ENCODE measurements around the gene TRIM44. TPM values are rescaled to one million over a fixed set of nuclear protein-coding genes. Genes with fewer than 3 reads are reported as not detected.

TRIM44 gene
- total and polyA plus RNA-seq, 5 donors from 2014 or later = 9.4 to 32.8 (median 22.2) TPM

DNA sequence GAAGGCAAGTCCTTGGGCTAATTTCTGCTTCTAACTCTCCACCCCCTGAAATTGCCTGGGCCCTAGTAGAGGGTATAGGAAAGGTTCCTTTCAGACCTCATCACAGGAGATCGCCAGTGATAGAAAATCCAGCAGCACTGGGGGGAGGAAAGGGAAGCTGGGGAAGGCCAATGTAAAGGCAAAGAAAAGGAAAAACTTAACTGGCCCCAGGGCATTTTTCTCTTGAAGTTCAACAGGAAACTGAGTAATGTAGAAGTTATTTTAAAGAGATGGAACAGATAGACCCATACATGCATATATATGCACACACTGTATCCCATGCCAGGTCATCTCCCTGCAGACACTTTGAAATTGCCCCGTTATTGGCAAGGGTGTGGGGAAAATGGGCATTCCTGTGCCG is 134.0 kb downstream of the TRIM44 start:
- Histone ChIP-seq H3K9me3 (ENCODE audit: control insufficient read depth in 2 of 2, low read length in 2 of 2) (no peaks in the 10 kb centered on the region), H3K36me3 (ENCODE audit: control insufficient read depth, insufficient read depth, low read length) (peaks cover 2% of the 10 kb centered on the region), H3K4me3 (ENCODE audit: low read depth, low read length) (no peak overlapping the region), H3K27ac (ENCODE audit: insufficient read depth, low read length, poor library complexity, severe bottlenecking) (no peak overlapping the region), H3K4me1 (ENCODE audit: control insufficient read depth, insufficient read depth, low read length, poor library complexity, severe bottlenecking) (no peaks in the 10 kb centered on the region), H3K27me3 (ENCODE audit: control insufficient read depth, insufficient read depth, low read length) (no peaks in the 10 kb centered on the region)
- H3K4me3 Mint-ChIP-seq = no peak overlapping the region
- no peak for ATAC-seq (ENCODE audit: low read depth in 2 of 2)
- peaks cover 0 to 18% (median 2%) of the 10 kb centered on the region in 4 donors for H3K4me1 Mint-ChIP-seq
- peaks cover 30% of the 10 kb centered on the region for H3K36me3 Mint-ChIP-seq
- H3K27me3 Mint-ChIP-seq = no peaks in the 10 kb centered on the region
- no peak overlapping the region for H3K27ac Mint-ChIP-seq
- no peak for DNase-seq
- peaks cover 0 to 3% (median 0%) of the 10 kb centered on the region in 7 donors for H3K9me3 Mint-ChIP-seq

DNA sequence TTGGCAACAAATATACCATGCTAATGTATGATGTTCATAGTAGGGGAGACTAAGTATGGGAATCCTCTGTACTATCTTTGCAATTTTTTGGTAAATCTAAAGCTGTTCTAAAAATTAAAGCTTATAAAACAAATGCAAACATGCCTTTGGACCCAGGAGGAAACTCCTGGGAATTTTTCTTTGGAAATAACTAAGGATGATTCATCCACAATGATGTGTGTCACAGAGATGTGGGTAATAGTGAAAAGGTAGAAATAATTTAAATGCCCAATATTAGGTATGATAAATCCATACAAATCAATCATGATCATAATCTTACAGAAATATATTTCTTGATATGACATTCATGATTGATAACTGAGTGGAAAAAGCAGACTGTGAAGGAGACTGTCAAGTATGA is 135.8 kb downstream of the TRIM44 start:
- no peak overlapping the region for H3K4me3 Mint-ChIP-seq
- H3K36me3 Mint-ChIP-seq = peaks cover 24% of the 10 kb centered on the region
- H3K4me3 ChIP-seq (ENCODE audit: low read depth, low read length) = no peak overlapping the region
- no peak overlapping the region for H3K27ac ChIP-seq (ENCODE audit: insufficient read depth, low read length, poor library complexity, severe bottlenecking)
- no peak for ATAC-seq (ENCODE audit: low read depth in 2 of 2)
- no peaks in the 10 kb centered on the region for H3K27me3 ChIP-seq (ENCODE audit: control insufficient read depth, insufficient read depth, low read length)
- H3K4me1 ChIP-seq (ENCODE audit: control insufficient read depth, insufficient read depth, low read length, poor library complexity, severe bottlenecking) = no peaks in the 10 kb centered on the region
- no peaks in the 10 kb centered on the region for H3K9me3 ChIP-seq (ENCODE audit: control insufficient read depth in 2 of 2, low read length in 2 of 2)
- H3K36me3 ChIP-seq (ENCODE audit: control insufficient read depth, insufficient read depth, low read length) = peaks cover 2% of the 10 kb centered on the region
- no peak overlapping the region for H3K27ac Mint-ChIP-seq
- no peak for DNase-seq
- H3K9me3 Mint-ChIP-seq = peaks cover 0 to 3% (median 0%) of the 10 kb centered on the region in 7 donors
- peaks cover 0 to 16% (median 1%) of the 10 kb centered on the region in 4 donors for H3K4me1 Mint-ChIP-seq
- no peaks in the 10 kb centered on the region for H3K27me3 Mint-ChIP-seq

DNA sequence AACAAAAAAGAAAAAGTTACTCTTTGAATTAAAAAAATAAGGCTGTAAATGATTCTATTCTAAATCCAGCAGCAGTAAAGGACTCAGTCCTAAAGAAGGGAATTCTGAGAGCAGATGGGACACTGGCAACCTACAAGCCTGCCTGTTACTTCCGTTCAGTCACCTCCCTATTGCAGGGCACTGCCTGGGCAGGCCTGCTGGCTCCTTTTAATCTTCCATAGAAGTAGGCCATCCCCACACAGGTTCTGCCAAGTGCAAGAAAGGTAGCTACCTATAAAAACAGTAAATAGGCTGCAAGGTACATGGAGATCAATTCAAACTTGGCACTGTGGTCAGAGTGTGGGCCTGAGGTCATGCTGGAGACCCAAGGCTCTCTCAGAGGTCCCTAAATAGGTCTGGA is 136.4 kb downstream of the TRIM44 start:
- Mint-ChIP-seq H3K9me3 (peaks cover 0 to 3% (median 0%) of the 10 kb centered on the region in 7 donors), H3K27me3 (no peaks in the 10 kb centered on the region), H3K27ac (no peak overlapping the region), H3K36me3 (peaks cover 24% of the 10 kb centered on the region), H3K4me3 (no peak overlapping the region), H3K4me1 (peaks cover 0 to 16% (median 0%) of the 10 kb centered on the region in 4 donors)
- Histone ChIP-seq H3K4me1 (ENCODE audit: control insufficient read depth, insufficient read depth, low read length, poor library complexity, severe bottlenecking) (no peaks in the 10 kb centered on the region), H3K27ac (ENCODE audit: insufficient read depth, low read length, poor library complexity, severe bottlenecking) (no peak overlapping the region), H3K27me3 (ENCODE audit: control insufficient read depth, insufficient read depth, low read length) (no peaks in the 10 kb centered on the region), H3K36me3 (ENCODE audit: control insufficient read depth, insufficient read depth, low read length) (peaks cover 2% of the 10 kb centered on the region), H3K9me3 (ENCODE audit: control insufficient read depth in 2 of 2, low read length in 2 of 2) (no peaks in the 10 kb centered on the region), H3K4me3 (ENCODE audit: low read depth, low read length) (no peak overlapping the region)
- DNase-seq (no peak), ATAC-seq (ENCODE audit: low read depth in 2 of 2) (no peak)

DNA sequence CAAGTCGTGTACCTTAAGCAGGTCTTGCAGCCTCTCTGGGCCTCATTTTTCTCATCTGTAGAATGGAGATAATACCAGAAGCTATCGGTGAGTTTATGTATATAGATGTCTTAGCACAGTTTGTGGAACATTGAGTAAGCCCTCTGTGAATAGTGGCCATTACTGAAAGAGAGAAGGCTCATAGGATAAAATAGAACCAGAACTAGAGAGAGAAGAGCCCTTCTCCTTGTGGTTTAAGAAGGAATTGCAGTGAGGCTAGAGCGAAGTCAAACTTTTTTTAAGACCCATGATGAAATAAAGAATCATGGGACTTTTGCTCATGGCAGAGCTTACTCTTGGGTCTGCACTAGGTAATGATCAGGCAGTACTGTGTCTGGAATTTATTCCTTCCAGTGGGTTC is 137.1 kb downstream of the TRIM44 start:
- H3K36me3 Mint-ChIP-seq = peaks cover 24% of the 10 kb centered on the region
- no peak for ATAC-seq (ENCODE audit: low read depth in 2 of 2)
- no peak overlapping the region for H3K27ac Mint-ChIP-seq
- Histone ChIP-seq H3K4me1 (ENCODE audit: control insufficient read depth, insufficient read depth, low read length, poor library complexity, severe bottlenecking) (no peaks in the 10 kb centered on the region), H3K9me3 (ENCODE audit: control insufficient read depth in 2 of 2, low read length in 2 of 2) (no peaks in the 10 kb centered on the region), H3K4me3 (ENCODE audit: low read depth, low read length) (no peak overlapping the region), H3K27me3 (ENCODE audit: control insufficient read depth, insufficient read depth, low read length) (no peaks in the 10 kb centered on the region), H3K36me3 (ENCODE audit: control insufficient read depth, insufficient read depth, low read length) (peaks cover 2% of the 10 kb centered on the region), H3K27ac (ENCODE audit: insufficient read depth, low read length, poor library complexity, severe bottlenecking) (no peak overlapping the region)
- peaks cover 0 to 3% (median 0%) of the 10 kb centered on the region in 7 donors for H3K9me3 Mint-ChIP-seq
- peaks cover 0 to 14% (median 0%) of the 10 kb centered on the region in 4 donors for H3K4me1 Mint-ChIP-seq
- H3K4me3 Mint-ChIP-seq = no peak overlapping the region
- no peaks in the 10 kb centered on the region for H3K27me3 Mint-ChIP-seq
- no peak for DNase-seq

DNA sequence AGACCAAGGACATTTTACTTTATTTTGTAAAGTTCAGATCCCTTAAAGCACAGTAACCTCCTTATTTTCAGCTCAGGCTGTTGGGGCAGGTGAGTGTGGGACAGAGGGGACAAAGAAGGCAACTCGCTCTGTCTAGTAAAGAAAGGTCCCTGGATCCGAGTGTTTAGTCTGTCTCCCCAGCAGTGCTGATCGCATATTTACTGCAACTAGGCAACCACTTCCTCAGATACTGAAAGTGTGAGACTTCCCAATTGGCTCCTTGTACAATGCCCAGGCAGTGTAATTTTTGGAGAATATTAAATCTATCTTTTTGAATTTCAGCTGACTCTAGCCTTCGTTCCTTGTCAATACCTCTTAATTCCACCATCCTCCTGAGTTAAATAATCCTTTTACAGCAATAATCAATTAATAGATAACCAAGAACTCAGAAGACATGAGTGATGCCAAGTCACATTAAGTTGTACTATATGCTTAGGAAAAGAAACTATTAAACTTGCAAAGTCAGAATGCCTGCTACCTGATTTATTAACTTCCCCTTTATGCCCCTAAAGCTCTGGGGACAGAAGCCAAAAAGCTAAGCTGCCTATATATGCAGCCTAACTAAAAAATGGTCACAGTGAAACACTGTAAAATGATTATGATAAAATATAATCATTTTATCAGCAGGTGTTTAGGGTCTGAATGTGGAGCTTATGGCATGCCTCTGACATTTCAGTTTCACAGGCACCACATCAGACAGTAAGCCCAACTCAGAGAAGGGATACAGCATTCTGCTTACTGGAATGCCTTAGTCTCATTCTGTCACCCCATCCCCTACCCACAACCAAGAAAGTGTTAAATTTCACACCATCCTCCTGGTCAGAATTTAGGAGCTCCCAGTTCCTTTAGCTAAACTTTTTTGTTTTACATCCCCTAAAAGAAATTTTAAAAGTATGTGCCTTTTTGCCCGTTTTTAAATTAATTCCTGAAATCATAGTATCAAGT is 138.7 kb downstream of the TRIM44 start:
- Histone ChIP-seq H3K4me3 (ENCODE audit: low read depth, low read length) (no peak overlapping the region), H3K27ac (ENCODE audit: insufficient read depth, low read length, poor library complexity, severe bottlenecking) (no peak overlapping the region), H3K27me3 (ENCODE audit: control insufficient read depth, insufficient read depth, low read length) (no peaks in the 10 kb centered on the region), H3K4me1 (ENCODE audit: control insufficient read depth, insufficient read depth, low read length, poor library complexity, severe bottlenecking) (no peaks in the 10 kb centered on the region), H3K36me3 (ENCODE audit: control insufficient read depth, insufficient read depth, low read length) (peaks cover 2% of the 10 kb centered on the region), H3K9me3 (ENCODE audit: control insufficient read depth in 2 of 2, low read length in 2 of 2) (no peaks in the 10 kb centered on the region)
- Mint-ChIP-seq H3K4me3 (no peak overlapping the region), H3K4me1 (peaks cover 0 to 14% (median 0%) of the 10 kb centered on the region in 4 donors), H3K36me3 (peaks cover 24% of the 10 kb centered on the region), H3K9me3 (no peaks in the 10 kb centered on the region), H3K27ac (no peak overlapping the region), H3K27me3 (no peaks in the 10 kb centered on the region)
- no peak for ATAC-seq (ENCODE audit: low read depth in 2 of 2)
- DNase-seq = no peak

DNA sequence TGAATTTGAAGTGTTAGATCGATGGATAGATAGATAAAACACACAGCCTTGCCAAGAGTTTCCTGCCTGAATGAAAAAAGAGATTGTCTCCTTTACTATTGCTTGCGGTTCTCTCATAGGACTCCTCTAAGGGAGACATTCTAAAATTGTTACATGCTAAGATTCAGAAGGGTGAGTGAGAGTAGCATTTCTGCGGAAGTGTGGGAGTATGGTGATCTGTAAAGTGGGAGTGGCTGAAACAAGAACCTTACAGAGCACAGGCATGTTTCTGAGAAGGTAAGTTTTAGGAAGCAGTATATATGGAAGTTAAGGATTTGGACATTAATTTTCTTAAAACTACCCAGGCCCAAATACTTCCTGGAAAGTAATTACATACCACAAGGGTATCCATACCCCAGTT is 139.6 kb downstream of the TRIM44 start:
- Mint-ChIP-seq H3K4me1 (peaks cover 0 to 8% (median 0%) of the 10 kb centered on the region in 4 donors), H3K27ac (no peak overlapping the region), H3K27me3 (no peaks in the 10 kb centered on the region), H3K4me3 (no peak overlapping the region), H3K36me3 (peaks cover 26% of the 10 kb centered on the region), H3K9me3 (no peaks in the 10 kb centered on the region)
- ATAC-seq (ENCODE audit: low read depth in 2 of 2) = no peak
- no peak for DNase-seq
- Histone ChIP-seq H3K4me3 (ENCODE audit: low read depth, low read length) (no peak overlapping the region), H3K9me3 (ENCODE audit: control insufficient read depth in 2 of 2, low read length in 2 of 2) (no peaks in the 10 kb centered on the region), H3K27ac (ENCODE audit: insufficient read depth, low read length, poor library complexity, severe bottlenecking) (no peak overlapping the region), H3K4me1 (ENCODE audit: control insufficient read depth, insufficient read depth, low read length, poor library complexity, severe bottlenecking) (no peaks in the 10 kb centered on the region), H3K36me3 (ENCODE audit: control insufficient read depth, insufficient read depth, low read length) (peaks cover 5% of the 10 kb centered on the region), H3K27me3 (ENCODE audit: control insufficient read depth, insufficient read depth, low read length) (no peaks in the 10 kb centered on the region)

DNA sequence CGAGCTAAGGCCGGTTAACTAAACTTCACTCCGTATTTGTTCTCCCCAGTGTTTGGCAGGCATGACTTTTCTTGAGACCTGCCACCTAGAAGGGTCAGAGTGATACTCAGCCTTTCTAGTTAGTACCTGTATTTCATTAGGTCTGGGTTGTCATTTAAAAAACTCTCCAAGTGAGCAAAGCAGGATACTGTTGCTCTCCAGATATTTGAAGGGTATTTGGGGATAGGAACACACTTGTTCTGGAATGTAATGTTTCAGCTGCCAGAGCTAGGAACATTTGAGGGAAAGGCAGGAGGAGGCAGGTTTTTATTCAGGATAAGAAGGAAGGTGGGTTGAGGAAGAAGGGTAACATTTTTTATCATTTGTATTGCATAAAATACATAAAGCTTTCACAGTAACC is 140.1 kb downstream of the TRIM44 start:
- Mint-ChIP-seq H3K27ac (no peak overlapping the region), H3K4me1 (peaks cover 0 to 5% (median 0%) of the 10 kb centered on the region in 4 donors), H3K36me3 (peaks cover 25% of the 10 kb centered on the region), H3K4me3 (no peak overlapping the region), H3K27me3 (no peaks in the 10 kb centered on the region), H3K9me3 (no peaks in the 10 kb centered on the region)
- peaks cover 7% of the 10 kb centered on the region for H3K36me3 ChIP-seq (ENCODE audit: control insufficient read depth, insufficient read depth, low read length)
- H3K4me1 ChIP-seq (ENCODE audit: control insufficient read depth, insufficient read depth, low read length, poor library complexity, severe bottlenecking) = no peaks in the 10 kb centered on the region
- DNase-seq (no peak), ATAC-seq (ENCODE audit: low read depth in 2 of 2) (no peak)
- no peak overlapping the region for H3K27ac ChIP-seq (ENCODE audit: insufficient read depth, low read length, poor library complexity, severe bottlenecking)
- H3K9me3 ChIP-seq (ENCODE audit: control insufficient read depth in 2 of 2, low read length in 2 of 2) = no peaks in the 10 kb centered on the region
- no peaks in the 10 kb centered on the region for H3K27me3 ChIP-seq (ENCODE audit: control insufficient read depth, insufficient read depth, low read length)
- H3K4me3 ChIP-seq (ENCODE audit: low read depth, low read length) = no peak overlapping the region

DNA sequence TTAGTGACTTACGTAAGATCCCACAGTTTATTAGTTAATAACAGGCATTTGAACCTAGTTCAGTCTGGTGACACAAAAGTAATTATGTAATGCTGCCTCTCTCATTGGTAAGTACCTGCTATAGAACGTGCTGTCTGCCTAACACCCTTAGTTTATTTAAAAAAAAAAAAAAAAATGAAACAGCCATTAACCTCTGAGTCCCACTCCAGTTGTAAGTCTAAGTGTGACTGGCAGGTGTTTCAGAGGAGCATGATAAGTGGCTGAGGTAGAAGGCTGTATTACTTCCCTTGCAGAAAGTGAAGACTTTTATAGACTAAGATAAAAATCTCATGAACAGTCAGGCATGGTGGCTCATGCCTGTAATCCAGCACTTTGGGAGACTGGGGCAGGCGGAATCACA is 140.5 kb downstream of the TRIM44 start:
- DNase-seq = no peak
- no peak overlapping the region for H3K4me3 Mint-ChIP-seq
- Histone ChIP-seq H3K9me3 (ENCODE audit: control insufficient read depth in 2 of 2, low read length in 2 of 2) (no peaks in the 10 kb centered on the region), H3K4me3 (ENCODE audit: low read depth, low read length) (no peak overlapping the region), H3K4me1 (ENCODE audit: control insufficient read depth, insufficient read depth, low read length, poor library complexity, severe bottlenecking) (no peaks in the 10 kb centered on the region), H3K36me3 (ENCODE audit: control insufficient read depth, insufficient read depth, low read length) (peaks cover 7% of the 10 kb centered on the region), H3K27me3 (ENCODE audit: control insufficient read depth, insufficient read depth, low read length) (no peaks in the 10 kb centered on the region), H3K27ac (ENCODE audit: insufficient read depth, low read length, poor library complexity, severe bottlenecking) (no peak overlapping the region)
- H3K4me1 Mint-ChIP-seq = peaks cover 0 to 3% (median 0%) of the 10 kb centered on the region in 4 donors
- ATAC-seq (ENCODE audit: low read depth in 2 of 2) = no peak
- H3K36me3 Mint-ChIP-seq = peaks cover 21% of the 10 kb centered on the region
- H3K9me3 Mint-ChIP-seq = no peaks in the 10 kb centered on the region
- H3K27me3 Mint-ChIP-seq = no peaks in the 10 kb centered on the region
- H3K27ac Mint-ChIP-seq = no peak overlapping the region
